Renal cortical epithelial cell (primary cell): ENCODE measurements around the gene SLC10A3. TPM values are rescaled to one million over a fixed set of nuclear protein-coding genes. Genes with fewer than 3 reads are reported as not detected.
A peak's percentile ranks its signal among the peaks of the same experiment; 100 is the strongest.
"Not testable (repeated sequence)": the region's sequence is repeated elsewhere in the genome, so short reads cannot be mapped to it uniquely, and the experiment has no call there.

ENCODE experiments used
- DNase-seq: peaks from one replicate; pipeline ENCODE4 v3.0.0-alpha.2; 2011; ENCODE audit warnings: low read depth
- total RNA-seq: library from RNA; depleted of rRNA; stranded (reverse); fragments of >200 nt; gene quantifications from 2 replicates; pipeline ENCODE4 v1.2.3, GENCODE V29; 2014

SLC10A3 gene
- total RNA-seq, 1 donor from 2014 or later = 47.0 TPM

DNA sequence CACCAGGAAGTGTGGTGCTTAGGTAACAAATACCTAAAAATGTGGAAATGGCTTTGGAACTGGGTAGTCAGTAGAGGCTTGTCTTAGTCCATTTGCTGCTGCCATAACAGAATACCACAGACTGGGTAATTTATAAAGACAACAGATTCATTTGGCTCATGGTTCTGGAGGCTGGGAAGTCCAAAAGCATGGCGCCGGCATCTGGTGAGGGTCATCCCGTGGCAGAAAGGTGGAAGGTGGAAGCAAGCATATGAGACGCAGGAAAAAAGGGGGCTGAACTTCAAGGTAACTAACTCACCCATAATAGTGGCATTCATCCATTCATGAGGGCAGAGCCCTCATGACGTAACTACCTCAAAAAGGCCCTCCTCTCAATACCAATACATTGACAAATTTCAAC lies 19.0 kb upstream of the SLC10A3 start:
- no peak for DNase-seq

DNA sequence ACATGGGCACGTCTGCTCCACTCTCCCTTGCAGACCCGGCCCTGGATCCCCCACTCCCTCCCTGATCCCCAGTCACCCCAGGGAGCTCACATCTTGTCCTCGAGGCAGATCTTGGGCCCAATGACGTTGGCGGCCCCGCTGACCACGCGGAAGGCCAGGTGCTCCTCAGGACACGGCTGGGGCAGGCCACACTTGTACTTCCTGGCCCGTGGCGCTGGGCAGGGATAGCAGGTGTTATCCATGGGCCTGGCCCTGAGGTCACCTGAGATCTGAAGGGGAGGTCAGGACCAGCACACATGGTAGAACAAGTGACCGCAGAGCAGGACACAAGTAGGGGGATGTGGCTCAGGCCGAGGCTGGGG lies 17.9 kb upstream of the SLC10A3 start:
- DNase-seq = no peak

DNA sequence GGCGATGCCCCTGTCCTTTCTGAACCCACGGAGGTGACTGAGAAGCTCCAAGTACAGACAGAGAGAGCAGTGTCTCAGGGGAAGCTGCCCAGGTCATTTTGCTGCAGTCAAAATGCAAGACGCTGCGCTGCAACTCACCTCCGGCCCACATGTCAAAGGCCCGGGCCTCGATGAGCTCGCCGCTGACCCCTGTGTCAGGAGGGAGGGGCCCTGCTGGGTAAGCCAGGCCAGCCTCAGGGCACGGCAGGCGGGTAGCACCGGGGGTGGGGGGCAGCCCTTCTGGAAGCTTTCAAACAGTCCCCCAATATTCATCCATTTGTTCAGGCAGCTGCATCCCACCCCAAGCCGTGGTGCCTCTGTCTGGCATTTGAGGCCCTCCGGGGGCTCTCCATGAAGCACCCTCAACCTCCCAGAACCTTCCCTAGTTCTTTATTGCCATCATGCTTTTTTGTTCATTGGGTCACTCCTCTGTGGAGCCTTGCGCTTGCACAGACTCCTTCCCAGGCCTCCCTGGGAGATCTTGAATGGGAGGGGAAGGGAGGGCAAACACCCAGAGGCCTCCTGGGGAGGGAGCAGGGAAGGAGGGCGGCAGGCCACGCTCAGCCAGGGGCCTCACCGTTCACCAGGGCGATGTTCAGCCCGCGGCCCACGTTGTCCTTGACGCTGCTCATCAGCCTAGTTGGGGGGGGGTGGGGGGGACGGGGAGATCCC lies 17.4 kb upstream of the SLC10A3 start:
- DNase-seq = no peak

DNA sequence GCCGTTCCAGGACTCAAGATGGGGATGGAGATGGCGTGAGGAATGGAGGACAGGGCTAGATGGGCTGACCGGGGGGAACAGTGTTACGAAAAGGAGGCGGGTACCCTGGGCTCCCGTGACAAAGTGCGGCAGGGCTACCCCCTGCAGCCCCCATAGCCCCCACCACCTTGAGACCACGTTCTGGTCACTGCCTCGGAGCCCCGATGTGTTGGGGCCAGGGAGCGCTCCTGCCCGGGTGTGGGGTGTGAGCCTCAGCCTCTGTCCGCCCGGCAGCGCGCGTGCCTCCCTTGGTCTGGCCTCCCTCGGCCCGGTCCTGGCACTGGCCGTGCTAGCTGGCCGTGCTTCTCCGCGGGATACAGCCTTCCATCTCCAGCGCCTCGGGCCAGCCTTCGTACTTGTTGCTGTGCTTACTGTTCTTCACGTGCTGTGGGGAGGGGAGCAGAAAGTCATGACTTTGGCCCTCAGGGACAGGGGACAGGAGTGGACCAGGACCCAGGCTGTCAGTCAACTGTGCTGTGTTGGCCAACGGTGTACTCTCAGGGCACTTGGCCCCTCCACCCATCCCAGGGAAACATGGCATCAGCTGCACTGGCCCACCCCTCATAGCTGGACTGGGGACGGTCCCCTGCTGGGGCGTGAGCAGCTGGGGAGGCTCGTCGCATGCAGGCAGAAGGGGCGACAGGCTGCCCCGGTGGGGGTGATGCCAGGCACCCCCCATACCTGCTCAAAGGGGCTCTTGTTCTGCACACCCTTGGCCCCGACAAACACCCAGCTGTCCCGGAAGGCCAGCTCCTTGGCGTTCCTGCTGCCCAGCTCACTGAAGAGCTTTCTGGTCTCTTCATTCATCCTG lies 16.3 kb upstream of the SLC10A3 start:
- no peak for DNase-seq

DNA sequence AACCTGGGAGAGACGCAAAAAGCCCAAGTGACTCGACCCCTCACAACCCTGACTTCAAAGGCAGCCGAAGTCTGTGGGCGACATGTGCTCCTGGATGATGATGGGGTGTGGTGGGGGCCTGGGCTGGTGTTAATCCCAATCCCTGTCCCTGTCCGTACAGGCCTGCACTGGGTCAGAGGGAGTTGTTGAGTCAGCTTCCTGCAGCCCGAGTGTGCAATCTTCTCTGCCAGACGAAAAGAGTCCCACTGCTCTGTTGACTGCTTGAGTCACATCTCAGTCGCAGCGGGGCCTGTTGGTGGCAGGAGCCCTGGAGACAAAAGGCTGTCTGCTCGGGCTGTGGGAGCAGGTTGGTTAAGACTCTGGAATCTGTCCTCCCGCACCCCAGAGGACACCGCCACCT lies 15.3 kb upstream of the SLC10A3 start:
- DNase-seq = no peak

DNA sequence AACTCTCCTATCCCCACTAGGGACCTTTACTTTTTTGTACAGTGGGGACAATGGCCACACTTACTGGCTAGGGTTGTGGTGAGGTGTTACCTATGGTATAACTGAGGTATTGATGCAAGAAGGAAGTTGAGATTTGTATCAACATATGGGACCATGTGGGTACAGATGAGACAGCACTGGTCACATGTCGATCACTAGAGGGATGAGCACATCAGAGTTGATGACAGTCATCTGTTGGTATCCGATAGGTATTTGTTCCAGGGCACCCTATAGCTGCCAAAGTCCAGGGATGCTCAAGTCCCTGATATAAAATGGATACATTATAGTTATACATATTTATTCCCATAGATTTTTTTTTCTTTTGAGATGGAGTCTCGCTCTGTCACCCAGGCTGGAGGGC lies 12.6 kb upstream of the SLC10A3 start:
- no peak for DNase-seq

DNA sequence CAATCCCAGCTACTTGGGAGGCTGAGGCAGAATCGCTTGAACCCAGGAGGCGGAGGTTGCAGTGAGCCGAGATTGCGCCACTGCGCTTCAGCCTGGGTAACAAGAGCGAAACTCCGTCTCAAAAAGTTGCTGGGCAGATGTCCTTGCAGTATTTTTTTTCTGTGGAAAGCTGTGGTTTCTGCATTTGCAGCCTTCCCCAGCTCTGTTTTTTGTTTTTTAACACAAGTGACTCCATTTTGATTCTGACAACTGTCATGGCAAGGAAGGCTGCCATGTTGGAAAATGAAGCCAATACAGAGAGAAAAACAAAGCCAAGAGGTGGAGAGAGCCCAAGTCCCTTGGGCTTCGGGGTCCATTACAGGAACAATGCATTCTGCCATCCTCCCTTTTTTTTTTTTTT lies 11.7 kb upstream of the SLC10A3 start:
- DNase-seq = no peak

DNA sequence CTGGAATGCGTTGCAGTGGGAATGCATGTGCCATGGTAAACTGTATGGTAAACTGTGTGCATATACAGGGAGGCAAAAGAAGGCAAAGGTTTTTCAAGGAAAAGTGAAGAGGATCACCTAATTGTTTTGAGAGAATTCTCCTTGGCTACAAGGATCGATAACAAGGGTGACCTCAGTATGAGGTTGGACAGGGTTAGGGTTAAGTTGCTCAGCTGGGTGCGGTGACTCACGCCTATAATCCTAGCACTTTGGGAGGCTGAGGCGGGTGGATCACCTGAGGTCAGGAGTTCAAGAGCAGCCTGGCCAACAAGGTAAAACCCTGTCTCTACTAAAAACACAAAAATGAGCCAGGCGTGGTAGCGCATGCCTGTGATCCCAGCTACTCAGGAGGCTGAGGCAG lies 11.0 kb upstream of the SLC10A3 start:
- DNase-seq = not testable (repeated sequence)

DNA sequence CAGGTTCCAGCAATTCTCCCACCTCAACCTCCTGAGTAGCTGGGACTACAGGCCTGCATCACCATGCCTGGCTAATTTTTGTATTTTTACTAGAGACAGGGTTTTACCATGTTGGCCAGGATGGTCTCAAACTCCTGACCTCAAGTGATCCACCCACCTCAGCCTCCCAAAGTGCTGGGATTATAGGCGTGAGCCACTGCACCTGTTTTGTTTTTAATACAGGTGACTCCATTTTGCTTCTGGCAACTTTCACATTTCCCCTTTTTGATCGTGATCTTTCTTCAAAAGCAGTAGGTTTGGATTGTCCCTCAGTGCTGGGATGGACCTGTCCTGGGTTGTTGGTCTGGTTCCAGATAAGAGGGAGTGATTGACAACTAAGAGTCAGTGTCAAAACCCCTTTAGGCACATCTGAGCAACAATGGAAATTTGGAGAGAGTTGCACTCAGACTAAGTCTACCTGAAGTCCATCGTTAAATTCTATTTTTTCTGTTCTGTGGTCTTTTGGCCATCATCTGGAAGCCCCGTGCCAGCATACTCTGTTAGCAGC lies 6.2 kb upstream of the SLC10A3 start:
- DNase-seq = not testable (repeated sequence)

DNA sequence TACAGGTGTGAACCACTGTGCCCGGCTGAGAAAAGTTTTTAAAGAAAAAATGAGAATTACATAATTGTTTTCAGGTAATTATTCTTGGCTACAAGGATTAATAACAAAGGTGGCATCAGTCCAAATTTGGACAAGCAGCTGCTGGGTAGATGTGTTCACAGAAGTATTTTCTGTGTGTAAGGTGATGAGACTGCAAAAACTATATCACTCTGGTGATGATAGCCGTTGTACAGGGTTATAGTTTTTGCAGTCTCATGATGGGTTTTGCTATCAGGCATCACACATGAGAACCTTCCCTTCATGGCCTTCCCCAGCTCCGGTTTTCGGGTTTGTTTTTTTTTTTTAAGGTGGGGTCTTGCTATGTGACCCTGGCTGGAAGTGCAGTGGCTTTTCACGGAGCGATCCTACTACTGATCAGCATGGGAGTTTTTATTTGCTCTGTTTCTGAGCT lies 5.1 kb upstream of the SLC10A3 start:
- DNase-seq = no peak

DNA sequence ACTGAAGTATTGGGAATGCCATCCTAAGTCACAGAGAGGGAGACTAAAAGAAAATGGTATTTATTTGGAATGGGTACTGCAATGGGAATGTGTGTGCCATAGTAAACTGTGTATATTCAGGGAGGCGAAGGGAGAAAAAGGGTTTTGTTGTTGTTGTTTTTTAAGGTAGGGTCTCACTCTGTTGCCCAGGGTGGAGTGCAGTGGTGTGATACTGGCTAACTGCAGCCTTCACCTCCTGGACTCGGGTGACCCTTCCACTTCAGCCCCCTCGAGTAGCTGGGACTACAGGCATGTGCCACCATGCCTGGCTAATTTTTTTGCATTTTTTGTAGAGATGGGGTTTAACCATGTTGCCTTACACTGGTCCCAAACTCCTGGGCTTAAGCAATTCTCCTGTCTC lies 4.3 kb upstream of the SLC10A3 start:
- no peak for DNase-seq

DNA sequence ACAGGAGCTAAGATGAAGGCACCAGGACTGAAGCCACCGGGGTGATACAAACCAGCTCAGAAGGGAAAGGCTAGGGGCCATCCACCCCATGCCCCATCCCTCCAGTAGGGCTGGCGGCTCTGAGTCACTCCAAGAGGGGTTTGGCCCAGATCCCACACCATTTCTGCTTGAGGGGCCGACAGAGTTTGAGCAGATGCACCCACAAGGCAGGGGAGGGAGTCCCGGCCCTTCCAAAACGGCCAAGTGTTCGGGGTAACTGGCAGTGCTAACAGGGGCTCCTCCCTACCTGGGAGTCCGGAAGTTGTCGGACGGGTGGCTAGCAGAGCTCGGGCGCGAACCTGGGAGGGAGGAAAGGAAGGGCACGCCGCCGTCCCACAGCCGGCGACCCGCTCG lies 412 bp downstream of the SLC10A3 start:
- DNase-seq = peak; percentile 19

DNA sequence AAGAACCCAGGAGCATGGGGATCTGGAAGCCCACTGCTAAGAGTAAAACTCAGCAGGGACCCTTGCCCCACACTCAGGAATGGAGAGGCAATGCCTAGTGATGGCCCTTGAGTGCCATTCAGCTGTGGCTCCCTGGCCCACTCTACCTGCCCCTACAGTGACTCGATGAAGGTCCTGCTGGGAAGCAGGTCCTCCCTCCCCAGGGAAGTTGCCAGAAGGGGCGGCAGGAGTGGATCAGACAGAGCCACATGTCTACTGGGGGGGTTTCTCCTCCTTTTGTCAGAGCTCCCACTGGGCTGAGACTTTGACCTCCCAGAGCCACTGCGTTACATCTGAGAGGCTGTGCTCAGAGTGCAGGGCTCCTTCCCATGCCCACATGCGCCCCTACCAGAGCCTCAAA lies 1.2 kb downstream of the SLC10A3 start:
- DNase-seq = no peak

DNA sequence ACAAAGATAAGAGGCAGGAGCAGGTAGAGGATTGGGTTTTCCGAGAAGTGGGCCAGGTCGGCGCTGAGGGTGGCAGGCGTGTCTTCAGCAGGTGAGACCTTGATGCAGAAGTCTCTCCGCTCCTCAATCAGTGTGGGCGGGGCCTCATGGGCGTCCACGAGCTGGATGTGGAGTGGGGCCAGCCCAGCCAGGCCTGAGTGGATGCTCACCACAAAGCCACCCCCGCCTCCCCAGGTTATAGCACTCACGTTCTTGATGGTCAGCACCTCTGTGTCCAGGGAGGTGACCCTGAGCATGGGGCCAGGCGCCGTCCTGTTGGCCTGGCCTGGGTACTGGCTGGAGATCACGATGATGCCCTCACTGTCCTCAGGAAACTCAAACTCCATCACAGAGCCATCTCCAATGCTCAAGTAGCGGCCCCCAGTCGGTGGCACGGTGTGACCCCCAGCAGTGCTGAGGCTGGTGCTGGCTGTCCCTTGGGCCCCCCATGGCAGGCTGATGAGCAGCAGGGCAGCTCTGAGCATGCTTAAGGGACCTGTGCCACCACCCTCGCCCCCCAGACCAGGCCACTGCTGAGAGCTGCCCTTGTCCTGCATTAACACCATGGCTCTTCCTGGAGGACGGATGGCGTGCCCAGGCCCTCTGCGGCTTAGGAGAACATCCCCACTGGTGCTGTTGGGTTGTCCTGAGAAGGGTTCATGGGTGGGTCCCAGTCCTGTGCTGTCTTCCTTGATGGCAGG lies 1.9 kb downstream of the SLC10A3 start:
- no peak for DNase-seq

DNA sequence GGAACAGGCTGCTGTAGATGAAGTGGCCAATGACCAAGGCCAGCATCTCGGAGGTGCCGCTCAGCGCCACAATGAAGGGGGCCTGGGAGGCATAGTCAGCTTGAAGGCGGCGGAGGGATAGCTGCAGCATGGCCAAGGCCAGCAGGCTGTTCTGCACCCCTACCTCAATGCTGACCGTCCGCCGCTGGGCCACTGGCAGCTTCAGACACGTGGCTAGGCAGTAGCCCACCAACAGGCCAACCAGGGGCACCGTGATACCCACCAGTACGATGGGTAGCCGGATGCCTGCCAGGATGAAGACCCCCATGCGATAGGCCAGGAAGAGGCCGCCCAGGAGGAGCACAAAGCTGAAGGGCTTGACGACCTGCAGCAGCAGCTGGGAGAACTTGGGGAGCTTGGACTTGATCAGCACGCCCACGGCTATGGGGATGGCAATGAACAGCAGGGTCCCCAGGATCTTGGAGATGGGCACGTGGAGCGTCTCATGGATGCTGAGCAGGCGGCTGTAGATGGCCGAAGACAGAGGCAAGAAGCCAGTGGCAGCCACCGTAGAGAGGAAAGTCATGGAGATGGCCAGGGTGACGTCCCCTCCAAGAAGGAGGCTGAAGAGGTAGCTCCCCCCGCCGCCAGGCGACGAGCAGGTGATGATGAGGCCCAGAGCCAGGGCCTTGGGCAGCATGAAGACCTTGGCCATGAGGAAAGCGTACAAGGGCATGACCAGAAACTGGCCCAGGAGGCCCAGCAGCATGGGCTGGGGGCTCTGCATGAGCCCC lies 2.7 kb downstream of the SLC10A3 start:
- no peak for DNase-seq

DNA sequence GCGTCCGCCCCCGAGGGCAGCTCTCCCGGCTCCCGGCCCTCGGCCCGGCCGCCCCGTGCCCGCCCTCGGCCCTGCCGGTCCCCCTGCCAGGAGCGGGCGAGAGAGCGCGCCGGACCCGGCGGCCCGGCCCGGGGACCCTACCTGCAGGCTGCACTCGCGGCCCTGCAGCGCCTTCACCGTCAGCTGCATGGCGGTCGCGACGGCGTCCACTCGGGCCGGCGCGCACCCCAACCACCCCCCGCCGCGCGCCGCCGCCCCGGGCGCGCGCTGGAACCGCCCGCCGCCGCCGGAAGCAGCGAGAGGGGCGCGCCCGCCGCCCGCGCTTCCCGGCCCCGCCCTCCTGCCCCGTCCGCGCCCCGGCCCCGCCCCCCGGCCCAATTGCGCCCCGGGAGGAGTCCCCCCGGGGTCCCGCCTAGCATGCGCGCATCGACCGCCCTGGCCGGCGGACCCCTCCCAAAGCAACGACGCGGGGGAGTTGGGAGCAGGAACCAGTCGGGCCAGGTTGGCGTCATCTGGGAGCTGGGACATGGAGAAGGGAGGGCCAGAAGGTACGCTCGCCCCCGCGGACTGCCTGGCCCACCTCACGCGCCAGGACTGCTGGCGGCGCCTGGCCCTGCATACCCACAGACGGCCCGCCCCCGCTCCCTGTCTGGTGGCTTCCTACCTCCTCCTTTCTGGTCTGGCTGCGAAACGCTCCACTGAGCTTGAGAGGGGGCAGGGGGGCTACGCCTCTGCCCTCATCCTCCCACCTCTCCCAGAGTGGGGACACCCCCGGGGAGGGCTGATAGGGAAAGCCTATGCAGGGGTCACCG lies 3.8 kb downstream of the SLC10A3 start, which contains the start of gene UBL4A:
Gene UBL4A (minus strand): TSS at position 220 of the 812 bp plus-strand sequence. CDS start 31 bp downstream, at position 189.
- peak; percentile 21 for DNase-seq

DNA sequence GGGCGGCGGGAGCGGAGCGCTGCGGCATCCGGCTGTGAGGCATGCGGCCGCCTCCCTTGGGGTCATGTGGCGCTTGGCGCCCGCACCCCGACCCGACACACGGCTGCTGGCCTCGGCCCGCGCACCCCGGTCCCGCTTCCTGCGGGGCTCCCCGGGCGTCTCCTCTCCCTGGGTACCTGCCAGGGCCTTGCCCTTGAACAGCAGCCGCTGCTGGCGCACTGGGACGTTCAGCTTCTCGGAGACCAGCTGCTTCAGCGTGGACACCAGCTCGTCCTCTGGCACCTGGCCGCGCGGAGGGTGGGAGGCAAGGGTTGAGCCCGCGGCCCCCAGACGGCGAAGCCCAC lies 4.4 kb downstream of the SLC10A3 start:
- no peak for DNase-seq

DNA sequence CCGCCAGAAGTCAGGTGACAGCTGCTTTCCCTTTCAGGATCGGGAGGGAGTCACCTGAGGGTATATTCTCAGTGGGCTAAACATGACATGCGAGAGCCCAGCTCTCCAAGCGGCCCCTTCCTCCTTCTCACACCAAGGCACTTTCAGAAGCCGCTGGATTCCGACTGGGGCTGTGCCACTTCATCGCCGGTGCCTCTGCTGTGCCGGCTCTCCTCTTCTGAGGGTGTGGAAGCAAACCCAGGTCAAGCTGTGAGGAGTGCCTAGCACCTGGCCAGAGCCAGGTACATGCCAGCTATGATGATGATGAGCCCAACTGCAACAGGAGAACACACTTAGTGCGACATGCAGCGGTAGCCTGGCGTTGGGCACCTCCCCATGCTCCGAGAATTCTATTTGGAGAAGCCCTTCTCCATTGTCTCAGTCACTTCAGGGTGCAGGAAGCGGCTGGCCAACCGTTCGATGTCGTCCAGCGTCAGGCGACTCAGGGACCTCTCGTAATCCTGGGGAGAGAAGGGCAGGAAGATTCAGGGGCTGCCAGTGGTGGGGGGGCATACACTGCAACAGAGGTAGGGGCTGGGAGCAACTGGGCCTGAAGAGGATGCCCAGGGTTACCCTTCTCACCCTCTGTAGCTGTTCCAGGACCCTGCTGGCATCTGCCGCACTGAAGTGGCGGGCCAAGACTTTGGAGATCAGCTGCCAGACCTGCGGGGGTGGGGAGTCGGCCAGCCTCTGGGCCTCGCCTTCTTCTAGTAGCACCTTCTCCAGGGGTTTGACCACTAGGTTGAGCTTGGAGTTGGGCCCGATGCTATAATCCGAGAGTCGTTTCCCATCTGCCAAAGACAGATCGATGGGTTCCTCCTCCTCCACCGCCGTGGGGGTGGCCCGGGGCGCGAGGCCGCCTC lies 5.0 kb downstream of the SLC10A3 start:
- no peak for DNase-seq
